Measurements from ENCODE around the gene LIG4. TPM values are rescaled to one million over a fixed set of nuclear protein-coding genes. Genes with fewer than 3 reads are reported as not detected.
"Not testable (repeated sequence)": the region's sequence is repeated elsewhere in the genome, so short reads cannot be mapped to it uniquely, and the experiment has no call there.

The LIG4 gene
- total and polyA plus RNA-seq, 9 of the 15 experiments (the other 6 are each of a cell fraction or from before 2014, with no cell fraction given) = 1.5 to 7.8 (median 5.1) TPM

DNA sequence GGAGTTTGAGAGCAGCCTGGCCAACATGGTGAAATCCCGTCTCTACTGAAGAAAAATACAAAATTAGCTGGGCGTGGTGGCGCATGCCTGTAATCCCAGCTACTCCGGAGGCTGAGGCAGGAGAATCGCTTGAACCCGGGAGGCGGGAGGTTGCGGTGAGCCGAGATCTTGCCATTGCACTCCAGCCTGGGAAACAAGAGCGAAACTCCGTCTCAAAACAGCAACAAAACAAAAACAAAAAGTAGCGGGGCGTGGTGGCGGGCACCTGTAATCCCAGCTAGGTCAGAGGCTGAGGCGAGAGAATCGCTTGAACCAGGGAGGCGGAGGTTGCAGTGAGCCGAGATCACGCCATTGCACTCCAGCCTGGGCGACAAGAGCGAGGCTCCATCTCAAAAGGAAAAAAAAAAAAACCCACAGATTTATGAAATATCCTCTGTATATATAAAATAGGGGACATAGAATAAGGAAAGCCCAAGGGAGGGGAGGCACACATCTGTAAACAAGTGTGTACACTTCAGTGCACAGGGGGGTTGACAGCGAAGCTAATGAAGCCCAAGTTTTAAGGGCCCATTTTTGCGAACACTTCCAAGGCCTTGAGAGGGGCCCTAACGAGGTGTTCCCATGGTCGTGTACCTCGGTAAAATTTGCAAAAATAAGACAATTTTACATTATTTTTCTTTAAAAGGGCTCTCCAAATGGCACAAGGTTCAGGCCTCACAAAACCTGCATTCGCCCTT lies 2.1 kb upstream of the LIG4 start:
- BruUV-seq (replicated peaks) = TSS peak; percentile 84
- Histone ChIP-seq H3K9ac (ENCODE audit: insufficient read depth in 1 of 2, low read depth in 2 of 2, low read length in 2 of 2) (peak overlapping the region; percentile 93; a peak in 3 of 4 replicates), H3K27ac (ENCODE audit: extremely low read depth, low read depth, low read length) (peak overlapping the region; percentile 92), H2AFZ (ENCODE audit: low read depth, low read length) (peak overlapping the region; percentile 93), H3K79me2 (ENCODE audit: control insufficient read depth, insufficient read depth, low read length) (peaks cover 60% of the 10 kb centered on the region), H3K4me3 (peak overlapping the region; percentile 89), H3K4me2 (ENCODE audit: insufficient read depth, low read length) (peak overlapping the region; percentile 87)
- peak in 2 of 4 experiments; percentile 10 to 15 for DNase-seq (ENCODE audit: extremely low read depth in 1 of 4, low spot score in 3 of 4)
- H3K36me3 ChIP-seq (ENCODE audit: control insufficient read depth, insufficient read depth, low read length); in situ Hi-C loops (cut with MboI); H3K27me3 ChIP-seq (ENCODE audit: control insufficient read depth in 2 of 2, insufficient read depth in 2 of 2, low read length in 2 of 2); FAIRE-seq; H3K9me3 ChIP-seq (replicated peaks; ENCODE audit: control insufficient read depth, insufficient read depth, low read depth, low read length); H3K4me1 ChIP-seq (replicated peaks in 1 of 2; ENCODE audit: control insufficient read depth in 2 of 2, insufficient read depth in 2 of 2, low read length in 2 of 2); H3K9me1 ChIP-seq (ENCODE audit: control insufficient read depth, insufficient read depth, low read length); H4K20me1 ChIP-seq (replicated peaks; ENCODE audit: control insufficient read depth, insufficient read depth, low read length); CTCF ChIA-PET (ENCODE audit: low intra/inter-chr PET ratio): not testable (repeated sequence)
- ATAC-seq = peak; percentile 40
- POLR2A ChIA-PET = interaction anchor here (0.6 to 1.2 kb wide), 5 partner anchors 14 to 1661 kb away, joined by 3 to 4 read pairs (median 3); no protein-coding TSS in a partner anchor
- intact Hi-C loops (cut with micrococcal nuclease) = loop anchor here (2.0 kb wide), 1 partner anchor 41 kb away; no protein-coding TSS in a partner anchor
- under 1% methylated on average over 19 of the region's 27 CpGs for WGBS (ENCODE audit: insufficient coverage, low coverage, missing lambda C conversion rate)
- TF ChIP-seq, protein P1, sequence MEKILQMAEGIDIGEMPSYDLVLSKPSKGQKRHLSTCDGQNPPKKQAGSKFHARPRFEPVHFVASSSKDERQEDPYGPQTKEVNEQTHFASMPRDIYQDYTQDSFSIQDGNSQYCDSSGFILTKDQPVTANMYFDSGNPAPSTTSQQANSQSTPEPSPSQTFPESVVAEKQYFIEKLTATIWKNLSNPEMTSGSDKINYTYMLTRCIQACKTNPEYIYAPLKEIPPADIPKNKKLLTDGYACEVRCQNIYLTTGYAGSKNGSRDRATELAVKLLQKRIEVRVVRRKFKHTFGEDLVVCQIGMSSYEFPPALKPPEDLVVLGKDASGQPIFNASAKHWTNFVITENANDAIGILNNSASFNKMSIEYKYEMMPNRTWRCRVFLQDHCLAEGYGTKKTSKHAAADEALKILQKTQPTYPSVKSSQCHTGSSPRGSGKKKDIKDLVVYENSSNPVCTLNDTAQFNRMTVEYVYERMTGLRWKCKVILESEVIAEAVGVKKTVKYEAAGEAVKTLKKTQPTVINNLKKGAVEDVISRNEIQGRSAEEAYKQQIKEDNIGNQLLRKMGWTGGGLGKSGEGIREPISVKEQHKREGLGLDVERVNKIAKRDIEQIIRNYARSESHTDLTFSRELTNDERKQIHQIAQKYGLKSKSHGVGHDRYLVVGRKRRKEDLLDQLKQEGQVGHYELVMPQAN (IDR thresholded peaks at IDR 0.05; ENCODE audit: borderline replicate concordance) = peak; percentile 56; the same call in 1 of the 2 replicates
- TF ChIP-seq POLR2A (conservative IDR thresholded peaks at IDR 0.05) = peak; percentile 10; the same call in 1 of the 2 replicates
- TF ChIP-seq, protein P2, sequence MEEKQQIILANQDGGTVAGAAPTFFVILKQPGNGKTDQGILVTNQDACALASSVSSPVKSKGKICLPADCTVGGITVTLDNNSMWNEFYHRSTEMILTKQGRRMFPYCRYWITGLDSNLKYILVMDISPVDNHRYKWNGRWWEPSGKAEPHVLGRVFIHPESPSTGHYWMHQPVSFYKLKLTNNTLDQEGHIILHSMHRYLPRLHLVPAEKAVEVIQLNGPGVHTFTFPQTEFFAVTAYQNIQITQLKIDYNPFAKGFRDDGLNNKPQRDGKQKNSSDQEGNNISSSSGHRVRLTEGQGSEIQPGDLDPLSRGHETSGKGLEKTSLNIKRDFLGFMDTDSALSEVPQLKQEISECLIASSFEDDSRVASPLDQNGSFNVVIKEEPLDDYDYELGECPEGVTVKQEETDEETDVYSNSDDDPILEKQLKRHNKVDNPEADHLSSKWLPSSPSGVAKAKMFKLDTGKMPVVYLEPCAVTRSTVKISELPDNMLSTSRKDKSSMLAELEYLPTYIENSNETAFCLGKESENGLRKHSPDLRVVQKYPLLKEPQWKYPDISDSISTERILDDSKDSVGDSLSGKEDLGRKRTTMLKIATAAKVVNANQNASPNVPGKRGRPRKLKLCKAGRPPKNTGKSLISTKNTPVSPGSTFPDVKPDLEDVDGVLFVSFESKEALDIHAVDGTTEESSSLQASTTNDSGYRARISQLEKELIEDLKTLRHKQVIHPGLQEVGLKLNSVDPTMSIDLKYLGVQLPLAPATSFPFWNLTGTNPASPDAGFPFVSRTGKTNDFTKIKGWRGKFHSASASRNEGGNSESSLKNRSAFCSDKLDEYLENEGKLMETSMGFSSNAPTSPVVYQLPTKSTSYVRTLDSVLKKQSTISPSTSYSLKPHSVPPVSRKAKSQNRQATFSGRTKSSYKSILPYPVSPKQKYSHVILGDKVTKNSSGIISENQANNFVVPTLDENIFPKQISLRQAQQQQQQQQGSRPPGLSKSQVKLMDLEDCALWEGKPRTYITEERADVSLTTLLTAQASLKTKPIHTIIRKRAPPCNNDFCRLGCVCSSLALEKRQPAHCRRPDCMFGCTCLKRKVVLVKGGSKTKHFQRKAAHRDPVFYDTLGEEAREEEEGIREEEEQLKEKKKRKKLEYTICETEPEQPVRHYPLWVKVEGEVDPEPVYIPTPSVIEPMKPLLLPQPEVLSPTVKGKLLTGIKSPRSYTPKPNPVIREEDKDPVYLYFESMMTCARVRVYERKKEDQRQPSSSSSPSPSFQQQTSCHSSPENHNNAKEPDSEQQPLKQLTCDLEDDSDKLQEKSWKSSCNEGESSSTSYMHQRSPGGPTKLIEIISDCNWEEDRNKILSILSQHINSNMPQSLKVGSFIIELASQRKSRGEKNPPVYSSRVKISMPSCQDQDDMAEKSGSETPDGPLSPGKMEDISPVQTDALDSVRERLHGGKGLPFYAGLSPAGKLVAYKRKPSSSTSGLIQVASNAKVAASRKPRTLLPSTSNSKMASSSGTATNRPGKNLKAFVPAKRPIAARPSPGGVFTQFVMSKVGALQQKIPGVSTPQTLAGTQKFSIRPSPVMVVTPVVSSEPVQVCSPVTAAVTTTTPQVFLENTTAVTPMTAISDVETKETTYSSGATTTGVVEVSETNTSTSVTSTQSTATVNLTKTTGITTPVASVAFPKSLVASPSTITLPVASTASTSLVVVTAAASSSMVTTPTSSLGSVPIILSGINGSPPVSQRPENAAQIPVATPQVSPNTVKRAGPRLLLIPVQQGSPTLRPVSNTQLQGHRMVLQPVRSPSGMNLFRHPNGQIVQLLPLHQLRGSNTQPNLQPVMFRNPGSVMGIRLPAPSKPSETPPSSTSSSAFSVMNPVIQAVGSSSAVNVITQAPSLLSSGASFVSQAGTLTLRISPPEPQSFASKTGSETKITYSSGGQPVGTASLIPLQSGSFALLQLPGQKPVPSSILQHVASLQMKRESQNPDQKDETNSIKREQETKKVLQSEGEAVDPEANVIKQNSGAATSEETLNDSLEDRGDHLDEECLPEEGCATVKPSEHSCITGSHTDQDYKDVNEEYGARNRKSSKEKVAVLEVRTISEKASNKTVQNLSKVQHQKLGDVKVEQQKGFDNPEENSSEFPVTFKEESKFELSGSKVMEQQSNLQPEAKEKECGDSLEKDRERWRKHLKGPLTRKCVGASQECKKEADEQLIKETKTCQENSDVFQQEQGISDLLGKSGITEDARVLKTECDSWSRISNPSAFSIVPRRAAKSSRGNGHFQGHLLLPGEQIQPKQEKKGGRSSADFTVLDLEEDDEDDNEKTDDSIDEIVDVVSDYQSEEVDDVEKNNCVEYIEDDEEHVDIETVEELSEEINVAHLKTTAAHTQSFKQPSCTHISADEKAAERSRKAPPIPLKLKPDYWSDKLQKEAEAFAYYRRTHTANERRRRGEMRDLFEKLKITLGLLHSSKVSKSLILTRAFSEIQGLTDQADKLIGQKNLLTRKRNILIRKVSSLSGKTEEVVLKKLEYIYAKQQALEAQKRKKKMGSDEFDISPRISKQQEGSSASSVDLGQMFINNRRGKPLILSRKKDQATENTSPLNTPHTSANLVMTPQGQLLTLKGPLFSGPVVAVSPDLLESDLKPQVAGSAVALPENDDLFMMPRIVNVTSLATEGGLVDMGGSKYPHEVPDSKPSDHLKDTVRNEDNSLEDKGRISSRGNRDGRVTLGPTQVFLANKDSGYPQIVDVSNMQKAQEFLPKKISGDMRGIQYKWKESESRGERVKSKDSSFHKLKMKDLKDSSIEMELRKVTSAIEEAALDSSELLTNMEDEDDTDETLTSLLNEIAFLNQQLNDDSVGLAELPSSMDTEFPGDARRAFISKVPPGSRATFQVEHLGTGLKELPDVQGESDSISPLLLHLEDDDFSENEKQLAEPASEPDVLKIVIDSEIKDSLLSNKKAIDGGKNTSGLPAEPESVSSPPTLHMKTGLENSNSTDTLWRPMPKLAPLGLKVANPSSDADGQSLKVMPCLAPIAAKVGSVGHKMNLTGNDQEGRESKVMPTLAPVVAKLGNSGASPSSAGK (IDR thresholded peaks at IDR 0.05) = peak; percentile 25; the same call in 1 of the 2 replicates
- TF ChIP-seq NRF1 (conservative IDR thresholded peaks at IDR 0.05 in 1 of 2, IDR thresholded peaks at IDR 0.05 in 1 of 2) = 0 out of 4 replicates have a peak, but pooled peaks have one; percentile 22 to 30
- TF ChIP-seq SRF (CRISPR knock-in tag; IDR thresholded peaks at IDR 0.05) = peak in 1 of 2 experiments; percentile 40; a peak in 1 of 4 replicates
